ENCODE data around the gene ATF2.

The ATF2 gene, protein sequence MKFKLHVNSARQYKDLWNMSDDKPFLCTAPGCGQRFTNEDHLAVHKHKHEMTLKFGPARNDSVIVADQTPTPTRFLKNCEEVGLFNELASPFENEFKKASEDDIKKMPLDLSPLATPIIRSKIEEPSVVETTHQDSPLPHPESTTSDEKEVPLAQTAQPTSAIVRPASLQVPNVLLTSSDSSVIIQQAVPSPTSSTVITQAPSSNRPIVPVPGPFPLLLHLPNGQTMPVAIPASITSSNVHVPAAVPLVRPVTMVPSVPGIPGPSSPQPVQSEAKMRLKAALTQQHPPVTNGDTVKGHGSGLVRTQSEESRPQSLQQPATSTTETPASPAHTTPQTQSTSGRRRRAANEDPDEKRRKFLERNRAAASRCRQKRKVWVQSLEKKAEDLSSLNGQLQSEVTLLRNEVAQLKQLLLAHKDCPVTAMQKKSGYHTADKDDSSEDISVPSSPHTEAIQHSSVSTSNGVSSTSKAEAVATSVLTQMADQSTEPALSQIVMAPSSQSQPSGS

DNA sequence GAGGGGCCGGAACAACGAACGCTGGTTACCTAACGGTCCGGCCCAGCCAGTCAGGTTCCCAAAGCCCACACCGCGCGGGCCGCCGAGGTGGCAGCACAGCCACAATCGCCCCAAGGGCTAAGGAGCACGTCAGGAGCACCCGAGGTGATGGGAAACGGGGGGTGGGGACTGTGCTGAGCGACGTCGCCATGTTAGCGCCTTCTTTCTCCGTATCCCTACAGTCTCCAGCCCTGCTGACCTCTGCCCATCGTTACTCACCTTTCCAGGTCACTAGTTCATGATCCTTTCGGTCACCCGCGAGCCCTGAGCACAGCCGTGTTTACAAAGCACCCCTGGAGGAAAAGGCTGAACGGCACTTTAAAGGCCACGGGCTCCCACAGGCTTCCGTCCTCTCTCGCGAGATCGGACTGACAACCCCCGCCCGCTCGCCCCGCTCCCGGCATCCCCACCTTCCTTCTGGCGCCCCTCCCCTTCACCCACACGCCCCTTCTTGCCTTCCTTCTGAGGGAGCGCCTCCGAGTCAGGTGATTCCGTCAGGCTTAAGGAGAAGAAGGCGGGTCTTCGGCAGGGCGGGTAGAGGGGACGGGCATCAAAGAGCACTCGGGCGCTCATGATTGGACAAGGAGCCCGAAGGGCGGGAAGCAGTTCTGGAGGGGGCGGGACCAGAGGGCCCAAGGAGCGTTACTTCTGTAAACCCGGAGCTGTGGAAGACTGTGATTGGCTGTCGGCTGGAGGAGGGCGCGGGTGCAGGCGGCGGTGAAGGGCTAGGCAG is at the start of gene ATF2:
Gene ATF2, minus strand, starts transcription at position 412 of the 772 bp plus-strand sequence. CDS start 31,760 bp downstream, outside the sequence.
- peak; percentile 99 for DNase-seq

DNA sequence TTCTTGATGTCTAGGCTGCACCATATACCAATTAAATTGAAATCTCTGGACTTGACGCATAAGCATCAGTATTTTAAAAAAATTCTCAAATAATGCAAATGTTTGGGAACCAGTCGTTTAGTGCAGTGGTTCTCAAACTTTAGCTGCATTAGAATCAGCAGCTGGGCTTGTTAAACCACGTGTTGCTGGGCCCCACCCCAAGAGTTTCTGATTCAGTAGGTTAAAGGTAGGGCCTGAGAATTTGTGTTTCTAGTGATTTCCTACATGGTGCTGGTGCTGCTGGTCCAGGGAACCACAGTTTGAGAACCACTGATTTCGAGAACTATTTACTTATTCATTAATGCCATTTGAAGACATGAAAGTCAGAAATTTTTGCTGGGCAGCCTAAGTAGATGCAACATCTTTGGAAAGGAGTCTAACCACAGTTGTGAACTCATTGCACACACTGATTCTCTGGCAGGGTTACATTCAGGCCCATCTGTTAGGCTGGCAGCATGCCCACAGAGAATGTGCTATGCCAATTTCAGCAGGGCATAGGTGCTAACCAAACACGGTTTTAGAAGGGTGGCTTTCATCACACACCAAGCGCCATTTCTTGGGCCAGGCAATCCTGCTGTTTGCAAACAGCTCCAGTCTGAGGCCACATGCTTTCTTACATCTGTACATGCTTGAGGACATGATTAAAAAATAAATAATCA is 39.9 kb upstream of the ATF2 start:
- no peak for DNase-seq

DNA sequence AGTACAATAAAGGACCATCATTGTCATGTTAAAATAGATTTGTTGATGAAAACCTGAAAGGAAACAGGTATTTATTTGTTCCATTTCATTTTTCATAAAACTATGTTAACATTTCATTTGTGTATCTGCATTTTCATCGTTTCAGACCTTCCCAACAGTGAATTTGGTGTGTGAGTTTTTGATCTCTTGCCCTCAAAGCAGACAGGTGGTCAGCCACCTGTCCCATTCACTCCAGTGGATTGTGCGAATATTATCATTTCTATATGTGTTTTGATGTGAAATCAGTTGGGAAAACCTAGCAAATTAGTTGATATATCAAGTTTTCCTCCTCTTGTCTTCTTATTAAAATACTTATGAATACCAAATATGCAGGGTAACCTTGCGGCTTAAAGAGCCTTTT is 38.9 kb upstream of the ATF2 start:
- DNase-seq: no peak

DNA sequence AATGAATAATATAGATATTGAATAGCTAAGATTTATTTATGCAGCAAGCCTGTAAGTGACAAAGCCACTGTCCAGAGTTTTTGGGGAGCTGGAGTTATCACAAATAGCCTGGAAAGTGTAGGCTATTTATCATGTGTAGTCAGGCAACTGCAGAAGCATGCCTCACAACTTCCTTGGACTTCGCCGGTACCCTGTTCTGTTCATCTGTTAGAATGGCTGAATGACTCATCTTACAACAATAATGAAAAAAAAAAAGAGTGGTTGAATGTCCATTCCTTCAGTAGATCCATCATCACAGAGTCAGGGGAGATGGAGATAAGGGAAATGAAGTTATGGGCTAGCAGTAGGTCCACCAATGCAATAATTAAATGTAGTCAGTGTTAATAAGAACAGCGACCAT is 37.5 kb upstream of the ATF2 start:
- DNase-seq: no peak

DNA sequence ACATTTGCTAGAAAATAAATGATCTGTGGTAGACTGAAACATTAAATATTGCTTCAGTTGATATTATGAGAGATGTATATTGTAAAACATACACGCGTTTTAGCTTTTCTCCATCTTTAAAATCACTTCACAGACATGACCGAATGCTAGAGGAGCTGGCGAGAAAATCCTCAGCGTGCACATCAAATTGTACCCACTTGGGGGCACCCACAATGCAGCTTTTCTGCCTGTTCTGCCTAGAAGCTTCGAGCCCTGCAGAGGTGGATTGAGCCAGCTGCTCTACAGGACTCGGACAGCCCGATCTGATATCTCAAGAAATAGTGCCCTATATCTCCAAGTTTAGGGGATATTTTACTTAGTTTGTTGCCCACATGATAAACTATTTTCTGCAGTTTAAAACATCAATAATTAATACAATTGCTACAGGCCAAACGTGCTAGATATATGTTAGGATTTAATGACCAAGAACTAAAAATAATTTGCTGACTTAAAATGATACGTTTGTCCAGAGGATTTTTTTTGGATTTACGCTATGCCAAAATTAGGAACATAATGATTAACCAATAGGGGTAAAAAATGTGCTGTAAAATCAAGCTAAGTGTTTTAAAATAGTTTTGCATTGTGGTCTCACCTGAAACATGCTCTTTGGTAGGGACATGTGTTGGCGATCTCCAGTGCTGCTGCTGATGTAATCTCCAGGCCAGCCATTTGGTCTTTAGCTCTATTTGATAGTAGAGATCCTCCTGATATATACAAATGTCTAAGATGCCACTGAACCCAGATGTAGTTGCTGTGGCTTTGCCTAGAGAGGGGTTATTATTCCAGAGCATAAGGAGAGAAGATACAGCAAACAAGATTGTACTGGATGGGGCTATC is 35.9 kb upstream of the ATF2 start:
- DNase-seq: peak; percentile 13

DNA sequence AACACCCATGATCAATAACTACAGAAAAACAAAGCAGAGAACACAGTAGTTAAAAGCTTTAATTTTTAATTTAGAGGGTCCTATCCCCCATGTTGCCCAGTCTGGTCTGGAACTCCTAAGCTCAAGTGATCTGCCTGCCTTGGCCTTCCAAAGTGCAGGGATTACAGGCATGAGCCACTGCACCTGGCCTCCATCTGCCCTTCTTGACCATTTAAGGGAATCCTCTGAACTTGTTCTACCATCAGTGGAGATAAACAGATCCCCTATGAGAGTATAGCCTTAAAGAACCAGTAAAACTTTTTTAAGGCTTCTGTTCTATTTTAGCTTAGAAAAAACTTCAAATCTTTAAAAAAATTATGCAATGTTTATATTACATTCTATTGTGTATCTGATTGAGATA is 27.0 kb upstream of the ATF2 start:
- no peak for DNase-seq

DNA sequence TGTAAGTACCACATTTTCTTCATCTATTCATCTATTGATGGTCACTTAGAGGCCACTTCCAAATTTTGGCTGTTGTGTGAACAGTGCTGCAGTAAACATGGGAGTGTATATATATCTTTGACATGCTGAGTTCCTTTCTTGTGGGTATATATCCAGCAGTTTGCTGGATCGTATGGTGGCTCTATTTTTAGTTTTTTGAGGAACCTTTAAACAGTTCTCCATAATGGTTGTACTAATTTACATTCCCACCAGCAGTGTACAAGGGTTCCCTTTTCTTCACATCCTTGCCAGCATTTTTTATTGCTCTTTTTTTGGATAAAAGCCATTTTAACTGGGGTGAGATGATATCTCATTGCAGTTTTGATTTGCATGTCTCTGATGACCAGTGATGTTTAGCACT is 20.8 kb upstream of the ATF2 start:
- no peak for DNase-seq

DNA sequence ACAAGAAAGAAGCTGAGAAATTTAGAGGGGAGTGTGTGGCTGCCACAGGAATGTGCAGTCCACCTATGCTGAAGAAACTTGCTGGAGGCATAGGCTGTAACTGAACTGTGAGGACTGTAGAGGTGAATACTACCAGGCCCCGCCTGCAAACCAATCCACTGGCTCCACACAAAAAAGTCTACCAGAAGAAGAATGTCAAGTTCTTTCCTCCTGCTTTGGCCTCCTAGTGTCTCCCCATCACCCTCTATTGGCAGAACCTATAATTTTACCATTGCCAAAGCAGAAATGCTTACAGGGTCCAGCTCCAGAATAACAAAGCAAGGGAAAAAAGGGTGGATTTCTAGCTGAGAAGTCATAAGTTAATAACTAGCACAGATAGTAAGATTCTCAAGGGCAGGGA is 19.4 kb upstream of the ATF2 start:
- DNase-seq: no peak

DNA sequence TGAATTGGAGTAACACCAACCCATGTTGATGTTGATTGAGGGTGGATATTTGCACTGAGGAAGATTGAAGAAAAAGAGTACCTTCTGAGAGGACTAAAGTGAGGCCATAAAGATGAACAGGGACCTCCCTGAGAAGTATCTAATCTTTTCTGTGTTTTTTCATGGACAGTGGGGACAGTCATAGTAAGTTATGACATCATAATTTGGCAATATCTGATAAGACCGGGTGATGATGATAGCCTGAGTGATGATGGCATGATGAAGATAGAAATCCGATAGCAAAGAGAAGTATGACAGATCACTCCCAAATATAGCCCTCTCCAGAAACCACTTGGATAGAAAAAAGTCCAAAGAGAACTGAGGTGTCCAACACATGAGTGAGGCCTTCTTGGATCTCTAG is 15.7 kb upstream of the ATF2 start:
- DNase-seq: no peak

DNA sequence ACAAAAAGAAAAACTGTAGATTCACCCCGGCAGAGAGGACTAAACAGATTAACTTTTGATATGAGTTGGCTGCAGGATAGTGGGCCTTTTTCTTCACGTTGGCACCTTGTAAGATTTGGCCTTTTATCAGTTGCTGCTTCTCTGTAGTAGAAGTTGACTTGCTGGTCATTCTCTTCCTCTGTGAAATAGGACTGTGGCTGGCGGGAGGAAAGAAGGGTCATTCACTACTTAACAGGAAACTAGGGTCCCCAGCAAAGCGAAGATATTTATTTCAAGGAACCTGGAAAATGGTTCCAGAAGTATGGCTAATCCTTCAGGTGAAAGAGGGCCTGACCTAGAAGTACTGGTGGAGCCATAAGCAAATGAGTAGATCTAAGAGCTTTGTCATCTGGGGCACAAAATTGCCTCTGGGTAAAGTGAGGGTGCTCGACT is 13.9 kb upstream of the ATF2 start:
- DNase-seq: no peak

DNA sequence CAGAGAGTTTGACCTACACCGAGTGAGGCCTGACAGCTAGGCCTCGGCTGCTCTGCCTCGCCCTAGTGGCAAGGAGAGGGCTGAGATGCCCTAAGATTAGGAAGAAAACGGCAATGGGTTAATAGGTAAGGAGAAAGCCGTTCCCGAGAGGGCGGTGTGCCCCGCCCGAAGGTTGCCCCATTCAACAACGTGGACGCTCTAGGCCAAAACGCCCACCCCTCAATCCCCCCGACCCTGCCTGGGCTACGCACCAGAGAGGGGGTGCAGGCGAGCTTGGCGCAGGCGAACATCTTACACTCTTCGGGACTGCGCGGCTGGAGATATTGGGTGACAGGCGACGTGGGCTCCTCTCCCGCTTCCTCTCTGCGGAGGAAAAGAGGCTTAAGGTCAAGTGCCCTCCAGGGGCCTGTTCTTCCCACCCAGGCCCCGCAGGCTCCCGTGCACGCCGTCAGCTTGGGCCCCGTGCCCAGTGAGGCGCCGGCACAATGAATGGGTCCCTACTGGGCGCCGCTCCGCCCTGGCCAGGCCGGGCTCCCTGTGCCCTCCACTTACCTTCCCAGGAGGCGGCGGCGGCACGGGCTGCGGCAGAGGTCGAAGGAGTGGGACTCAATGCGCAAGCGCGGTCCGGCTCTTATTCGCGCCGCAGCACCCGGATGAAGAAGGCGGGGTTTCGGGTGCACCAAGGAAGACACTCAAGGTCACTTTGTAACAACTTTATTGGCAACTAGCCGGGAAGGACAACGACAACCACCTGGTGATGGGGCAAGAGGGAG is 13.3 kb upstream of the ATF2 start, which contains the start of gene ATP5MC3:
Gene ATP5MC3, minus strand, starts transcription at position 607 of the 773 bp plus-strand sequence. Its CDS starts 317 bp downstream, at position 290.
- peak; percentile 95 for DNase-seq

DNA sequence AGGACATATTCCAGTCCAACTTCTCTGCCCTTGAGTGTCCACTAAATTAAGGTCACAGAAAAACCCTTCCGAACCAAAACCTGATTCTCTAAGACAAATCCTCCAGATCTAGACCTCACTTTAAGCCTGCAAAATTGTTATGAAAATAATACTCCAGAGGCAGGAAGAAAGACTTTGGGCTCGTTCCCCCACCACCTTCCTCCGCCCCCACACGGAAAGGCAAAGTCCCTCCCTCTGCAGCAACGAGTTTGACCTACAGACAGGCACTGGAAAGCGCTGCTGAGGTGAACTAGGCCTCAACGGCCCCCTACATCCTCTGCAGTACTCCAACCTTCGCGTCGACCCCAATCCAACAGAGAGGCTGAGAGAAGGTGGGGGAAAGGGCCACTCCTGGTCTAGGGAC is 12.7 kb upstream of the ATF2 start:
- no peak for DNase-seq

DNA sequence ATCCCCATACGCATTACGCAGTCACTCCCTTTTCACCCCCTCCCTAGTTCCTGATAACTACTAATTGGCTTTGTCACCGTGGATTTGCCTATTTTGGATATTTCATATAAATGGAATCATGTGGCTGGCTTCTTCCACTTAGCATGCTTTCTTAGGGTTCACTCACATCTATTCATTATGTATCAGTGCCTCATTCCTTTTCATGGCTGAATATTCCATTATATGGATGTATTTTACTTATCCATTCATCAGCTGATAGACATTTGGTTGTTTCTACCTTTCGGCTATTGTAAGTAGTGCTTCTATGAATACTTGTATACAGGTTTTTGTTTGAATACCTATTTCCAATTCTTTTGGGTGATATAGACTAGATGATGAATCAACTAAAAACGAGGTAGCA is 8.6 kb upstream of the ATF2 start:
- DNase-seq: no peak

DNA sequence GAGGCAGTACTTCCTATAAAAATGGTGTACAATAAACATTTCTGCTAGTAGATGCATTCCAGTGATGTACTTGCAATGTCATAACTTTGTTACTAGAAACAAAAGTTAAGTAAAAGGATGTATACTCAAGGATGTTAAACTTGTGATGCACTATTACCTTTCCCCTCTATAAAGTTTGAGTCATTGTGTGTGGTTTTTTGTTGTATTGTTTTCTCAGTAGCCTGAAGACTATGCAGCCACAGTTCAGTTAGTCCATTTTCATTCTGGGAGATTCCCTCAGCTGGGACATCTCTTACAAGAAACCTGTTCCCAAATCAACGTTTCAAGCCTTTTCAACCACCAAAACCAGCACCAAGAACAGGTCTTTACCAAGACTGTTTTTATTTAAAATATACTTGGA is 7.9 kb upstream of the ATF2 start:
- no peak for DNase-seq

DNA sequence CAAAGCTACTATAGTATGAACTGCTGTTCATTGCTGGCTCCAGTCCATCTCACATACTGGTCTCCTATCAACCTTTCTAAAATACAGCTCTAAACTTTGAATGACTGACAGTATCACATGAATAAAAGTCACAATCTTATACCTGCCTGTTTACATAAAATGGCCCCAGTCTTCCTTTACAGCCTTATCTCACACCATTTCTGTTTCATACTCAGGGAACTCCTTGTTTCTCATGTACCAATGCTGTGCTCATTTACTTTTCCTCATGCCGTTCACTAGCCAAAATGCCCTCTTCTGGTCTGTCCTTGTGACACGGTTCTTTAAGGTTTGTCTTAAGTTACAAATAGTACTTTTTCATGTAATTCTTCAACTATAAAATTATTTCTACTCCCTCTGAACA is 7.3 kb upstream of the ATF2 start:
- DNase-seq: no peak

DNA sequence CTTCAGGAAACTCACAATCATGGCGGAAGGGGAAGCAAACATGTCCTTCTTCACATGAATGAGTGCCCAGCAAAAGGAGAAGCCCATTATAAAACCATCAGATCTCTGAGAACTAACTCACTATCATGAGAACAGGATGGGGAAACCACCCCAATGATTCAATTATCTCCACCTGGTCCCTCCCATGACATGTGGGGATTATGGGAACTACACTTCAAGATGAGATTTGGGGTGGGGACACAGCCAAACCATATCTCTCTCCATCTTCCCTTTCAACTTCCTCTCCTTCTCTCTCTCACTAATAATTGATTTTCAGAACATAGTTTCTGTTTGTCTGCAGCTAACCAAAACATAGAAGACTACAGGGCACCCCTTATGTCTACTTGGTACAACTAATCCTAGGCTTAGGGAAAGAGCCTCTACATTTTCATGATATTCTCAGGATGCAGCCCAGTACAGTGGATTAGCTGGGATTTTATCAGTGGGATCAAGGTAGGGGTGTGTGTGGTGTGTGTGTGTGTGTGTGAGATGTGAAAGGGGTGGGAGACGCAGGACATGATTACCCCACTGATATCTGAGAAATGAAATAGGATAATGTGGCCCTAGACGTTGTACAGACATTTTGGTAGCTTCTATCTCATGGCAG is 2.8 kb upstream of the ATF2 start:
- no peak for DNase-seq

DNA sequence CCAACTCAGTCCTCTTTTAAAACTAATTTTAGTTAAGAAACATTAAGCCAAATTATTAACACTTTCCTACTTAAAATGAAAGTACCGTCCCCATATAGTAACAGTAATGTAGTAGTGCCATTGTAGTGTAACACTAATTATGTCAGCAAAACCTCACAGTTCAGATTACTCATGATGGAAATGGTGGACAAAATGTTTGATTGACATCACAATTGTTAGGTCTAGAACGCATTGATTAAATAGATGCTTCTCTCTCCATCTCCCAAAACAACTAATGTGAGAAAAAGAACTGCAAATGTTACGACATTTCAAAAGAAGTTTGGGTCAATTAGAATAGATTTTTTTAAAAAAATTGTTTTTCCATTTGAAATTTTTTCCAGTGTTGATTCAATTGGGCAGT is 1.2 kb upstream of the ATF2 start:
- no peak for DNase-seq

DNA sequence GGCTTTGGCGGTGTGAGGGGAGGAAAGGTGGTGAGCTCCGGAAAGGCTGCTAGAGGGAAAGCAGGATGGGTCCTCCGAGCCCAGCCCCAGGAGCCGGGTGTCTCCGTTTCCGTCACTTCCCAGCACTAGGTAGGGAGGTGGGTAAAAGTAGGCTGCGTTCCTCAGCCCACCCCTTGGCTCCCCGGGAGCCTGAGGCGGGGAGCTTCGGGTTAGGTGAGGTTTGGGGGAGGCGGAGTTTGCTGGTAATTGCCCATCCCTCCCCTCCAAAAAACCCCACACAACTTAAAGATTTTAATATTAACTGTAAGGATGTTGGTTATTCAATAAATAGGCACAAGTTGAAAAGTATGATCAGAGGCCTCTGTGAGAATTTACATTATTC is 552 bp upstream of the ATF2 start:
- no peak for DNase-seq

DNA sequence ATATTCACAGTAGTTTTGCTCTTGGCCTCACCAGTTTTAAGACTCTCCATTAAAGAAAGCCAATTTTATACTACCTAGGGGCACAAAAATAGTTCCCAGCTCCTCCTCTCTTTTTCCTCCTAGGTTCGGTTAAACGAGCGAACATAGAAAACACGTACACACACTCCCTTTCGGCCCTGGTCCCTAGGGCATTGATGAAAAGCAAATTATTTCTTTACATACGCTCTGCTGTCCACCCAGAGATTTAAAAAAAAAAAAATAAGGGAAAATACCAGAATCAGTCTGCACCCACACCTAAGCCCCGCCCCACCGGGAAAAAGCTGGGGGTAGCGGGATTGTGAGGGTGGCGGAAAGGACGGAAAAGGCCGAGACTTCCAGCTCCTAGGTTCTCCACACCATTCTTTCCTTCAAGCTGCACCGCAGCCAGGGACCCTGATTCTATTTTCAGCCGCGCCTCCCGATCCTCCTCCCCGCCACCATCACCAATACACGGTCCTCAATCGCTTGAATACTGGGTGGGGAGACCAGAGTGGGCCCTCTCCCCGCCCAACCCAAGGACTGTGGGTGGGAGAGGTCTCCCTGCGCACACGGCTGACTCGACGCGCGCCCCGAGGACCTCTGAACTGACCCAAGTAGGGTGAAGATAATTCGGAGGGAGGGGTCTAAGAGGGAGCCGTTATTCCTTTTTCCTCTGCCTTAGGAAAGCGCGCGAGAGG is 769 bp downstream of the ATF2 start:
- no peak for DNase-seq

DNA sequence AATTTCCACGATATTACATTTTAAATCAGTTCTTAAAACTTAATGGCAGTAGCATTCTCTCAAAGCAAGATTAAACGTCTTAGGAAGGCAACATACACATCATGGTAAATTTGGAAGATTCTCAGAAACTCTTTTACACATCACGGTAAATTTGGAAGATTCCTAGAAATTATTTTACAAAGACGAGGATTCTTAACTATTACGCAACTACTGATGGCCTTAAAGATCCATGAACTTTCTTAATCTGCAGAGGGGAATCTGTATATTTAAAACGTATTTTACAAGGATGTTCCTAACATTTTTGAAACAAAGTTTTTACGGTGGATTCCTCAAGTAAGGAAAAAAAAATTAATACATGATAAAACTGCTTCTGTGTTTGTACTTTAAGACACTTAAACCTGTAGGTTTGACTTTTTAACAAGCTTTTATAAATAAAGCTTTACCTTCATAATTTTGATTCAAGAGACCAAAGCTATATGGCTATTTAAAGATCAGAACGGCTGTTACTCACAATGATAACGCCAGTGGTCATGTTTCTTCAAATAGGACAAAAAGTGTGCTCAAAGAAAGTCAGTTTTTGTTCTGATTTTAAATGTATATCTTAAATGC is 1.7 kb downstream of the ATF2 start:
- no peak for DNase-seq

Data from CD4-positive, alpha-beta T cell treated with Interferon gamma for 1 hour (primary cell).